Mesodermal cell (in vitro differentiated cells): ENCODE measurements around the gene MRPL23.

Experiments
- H3K27ac ChIP-seq: 2 replicates; pipeline ENCODE4 v1.7.0; 2013; ENCODE audit warnings: mild to moderate bottlenecking, low read depth, low read length, moderate library complexity; ENCODE audit not compliant: severe bottlenecking
- H3K36me3 ChIP-seq: 2 replicates; pipeline ENCODE4 v1.7.1; 2013; ENCODE audit warnings: mild to moderate bottlenecking, low read length, moderate library complexity; ENCODE audit not compliant: control insufficient read depth, insufficient read depth
- H3K4me1 ChIP-seq: one replicate; pipeline ENCODE4 v1.7.1; 2013; ENCODE audit warnings: mild to moderate bottlenecking, low read length; ENCODE audit not compliant: insufficient read depth, control insufficient read depth, poor library complexity, severe bottlenecking
- H3K4me3 ChIP-seq: 2 replicates; pipeline ENCODE4 v1.7.0; 2013; ENCODE audit warnings: low read length, control low read depth, mild to moderate bottlenecking; ENCODE audit not compliant: insufficient read depth, poor library complexity, severe bottlenecking; ENCODE audit errors: extremely low read depth
- H3K9me3 ChIP-seq: 2 replicates; pipeline ENCODE4 v1.7.1; 2013; ENCODE audit warnings: mild to moderate bottlenecking, low read length, moderate library complexity; ENCODE audit not compliant: control insufficient read depth
- WGBS, 2 experiments: methylation state at CpG; one replicate each; pipeline ENCODE4 v1.1.5; 2013; ENCODE audit warnings: missing lambda C conversion rate in 2 of 2; ENCODE audit not compliant: insufficient coverage in 2 of 2; 5-methylcytosine and 5-hydroxymethylcytosine counted together

MRPL23 gene

DNA sequence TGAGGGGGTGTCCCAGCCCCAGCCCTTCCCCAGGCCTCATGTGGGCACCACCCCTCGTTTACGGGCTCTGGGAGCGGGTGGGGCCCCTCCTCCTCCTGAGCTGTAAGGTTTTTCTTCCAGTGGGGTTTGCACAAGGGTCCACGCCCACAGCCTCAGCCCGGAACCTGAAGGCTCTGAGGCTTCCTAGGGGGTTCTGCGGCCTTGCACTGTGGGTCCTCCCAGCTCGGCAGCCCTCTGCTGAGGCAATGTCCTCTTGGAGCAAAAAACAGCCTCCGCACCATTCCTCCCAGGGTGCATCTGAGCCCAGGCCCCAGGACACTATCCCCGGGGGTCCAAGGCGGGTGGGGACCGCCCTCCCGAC is 36.4 kb downstream of the MRPL23 start:
- Histone ChIP-seq H3K4me3 (no peak overlapping the region), H3K36me3 (no peaks in the 10 kb centered on the region), H3K4me1 (no peaks in the 10 kb centered on the region), H3K9me3 (no peaks in the 10 kb centered on the region), H3K27ac (no peak overlapping the region)
- 84 to 91% methylated on average over 3 to 4 of the region's 12 CpGs for WGBS, 2 experiments

DNA sequence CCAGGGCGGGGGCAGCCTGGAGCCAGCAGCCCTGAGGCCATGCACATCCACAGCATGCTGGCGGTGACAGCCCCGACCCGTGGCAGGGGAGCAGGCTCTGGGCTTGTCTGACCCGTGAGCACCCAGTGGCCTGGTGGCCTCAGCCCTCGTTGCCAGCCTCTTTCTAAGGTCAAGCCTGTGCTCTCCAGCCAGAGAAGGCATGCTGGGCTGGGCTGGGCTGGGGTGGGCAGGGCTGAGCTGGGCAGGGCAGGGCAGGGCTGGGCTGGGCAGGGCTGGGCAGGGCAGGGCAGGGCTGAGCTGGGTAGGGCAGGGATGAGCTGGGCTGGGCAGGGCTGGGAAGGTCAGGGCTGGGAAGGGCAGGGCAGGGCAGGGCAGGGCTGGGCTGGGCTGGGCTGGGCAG is 39.9 kb downstream of the MRPL23 start:
- Histone ChIP-seq H3K4me1 (no peaks in the 10 kb centered on the region), H3K36me3 (no peaks in the 10 kb centered on the region), H3K4me3 (no peak overlapping the region), H3K9me3 (no peaks in the 10 kb centered on the region), H3K27ac (no peak overlapping the region)
- no CpG with 5 or more reads among the region's 6 CpGs for WGBS, 2 experiments

DNA sequence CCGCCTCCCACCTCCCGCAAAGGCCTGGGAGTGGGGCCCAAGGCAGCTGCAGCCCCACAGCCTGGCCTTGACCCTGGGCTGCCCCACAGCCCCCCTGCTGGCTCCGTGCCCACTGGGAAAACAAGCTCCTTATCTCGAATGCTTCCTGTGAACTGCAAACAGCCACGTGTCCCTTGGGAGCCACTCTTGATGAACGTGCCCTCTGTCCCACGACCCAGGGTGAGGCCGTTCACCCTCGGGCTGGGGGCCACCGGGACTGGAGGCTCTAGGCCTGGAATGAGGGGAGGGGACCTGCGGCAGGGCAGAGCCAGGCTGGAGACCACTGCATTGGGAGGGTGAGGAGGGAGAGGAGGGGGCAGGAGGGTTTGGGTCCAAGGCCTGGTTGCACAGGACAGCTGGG is 41.0 kb downstream of the MRPL23 start:
- no CpG with 5 or more reads among the region's 11 CpGs for WGBS, 2 experiments
- Histone ChIP-seq H3K27ac (no peak overlapping the region), H3K36me3 (no peaks in the 10 kb centered on the region), H3K4me3 (no peak overlapping the region), H3K9me3 (no peaks in the 10 kb centered on the region), H3K4me1 (no peaks in the 10 kb centered on the region)

DNA sequence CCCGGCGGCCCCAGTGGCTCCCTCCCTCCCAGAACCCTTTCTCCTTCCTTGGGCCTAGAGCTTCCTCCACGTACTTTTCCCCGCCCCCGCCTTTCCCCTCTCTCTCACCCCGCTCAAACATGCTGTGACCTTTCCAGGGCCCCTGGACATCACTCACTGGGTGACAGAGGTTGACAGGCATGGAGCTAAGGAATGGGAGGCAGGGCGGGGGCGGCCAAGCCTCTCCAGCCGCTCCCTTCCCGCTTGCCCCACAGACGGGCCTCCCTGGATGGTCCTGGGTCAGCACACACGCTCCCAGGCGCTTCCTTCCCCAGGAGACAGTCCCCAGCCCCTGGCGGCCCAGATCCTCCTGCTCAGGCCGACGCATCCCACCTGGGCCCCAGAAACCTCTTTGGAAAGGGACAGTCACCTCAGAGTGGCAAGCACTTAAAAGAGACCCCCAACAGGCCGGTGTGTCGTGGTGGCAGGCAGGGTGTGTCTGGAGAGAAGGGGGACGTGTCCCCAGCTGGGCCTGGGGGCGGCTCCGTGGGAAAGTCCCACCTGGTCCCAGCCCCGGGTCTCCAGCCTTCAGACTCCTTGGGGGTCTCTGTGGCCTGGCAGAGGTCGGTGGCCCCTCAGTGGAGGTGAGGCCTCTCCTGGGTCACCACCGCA is 41.7 kb downstream of the MRPL23 start:
- H3K27ac ChIP-seq, result no peak overlapping the region
- no CpG with 5 or more reads among the region's 24 CpGs for WGBS, 2 experiments
- H3K4me1 ChIP-seq, result no peaks in the 10 kb centered on the region

DNA sequence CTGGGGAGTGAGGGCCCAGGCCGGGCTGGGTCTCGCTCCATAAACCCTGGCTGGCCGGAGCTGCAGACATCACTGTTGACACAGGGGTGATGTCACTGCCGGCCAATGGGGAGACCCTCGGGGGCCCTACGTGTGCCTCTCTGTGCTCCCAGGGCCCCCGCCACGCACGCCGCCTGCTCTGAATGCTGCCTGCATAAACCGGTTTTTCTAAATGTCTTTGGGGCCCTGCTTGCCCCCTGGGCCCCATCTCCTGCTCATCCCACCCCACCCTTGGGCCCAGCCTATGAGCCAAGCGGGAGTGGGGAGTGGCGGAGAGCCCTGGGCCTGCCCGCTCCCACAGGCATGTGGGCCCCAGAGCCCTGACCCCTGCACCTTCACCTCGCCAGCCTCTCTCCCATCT is 42.8 kb downstream of the MRPL23 start:
- H3K9me3 ChIP-seq, result no peaks in the 10 kb centered on the region
- H3K4me3 ChIP-seq, result no peak overlapping the region
- no CpG with 5 or more reads among the region's 15 CpGs for WGBS, 2 experiments
- no peak overlapping the region for H3K27ac ChIP-seq
- no peaks in the 10 kb centered on the region for H3K4me1 ChIP-seq
- no peaks in the 10 kb centered on the region for H3K36me3 ChIP-seq

More for the DNA sequence above, 41.7 kb downstream of the MRPL23 start:
- H3K9me3 ChIP-seq, result no peaks in the 10 kb centered on the region
- H3K4me3 ChIP-seq, result no peak overlapping the region
- no peaks in the 10 kb centered on the region for H3K36me3 ChIP-seq

DNA sequence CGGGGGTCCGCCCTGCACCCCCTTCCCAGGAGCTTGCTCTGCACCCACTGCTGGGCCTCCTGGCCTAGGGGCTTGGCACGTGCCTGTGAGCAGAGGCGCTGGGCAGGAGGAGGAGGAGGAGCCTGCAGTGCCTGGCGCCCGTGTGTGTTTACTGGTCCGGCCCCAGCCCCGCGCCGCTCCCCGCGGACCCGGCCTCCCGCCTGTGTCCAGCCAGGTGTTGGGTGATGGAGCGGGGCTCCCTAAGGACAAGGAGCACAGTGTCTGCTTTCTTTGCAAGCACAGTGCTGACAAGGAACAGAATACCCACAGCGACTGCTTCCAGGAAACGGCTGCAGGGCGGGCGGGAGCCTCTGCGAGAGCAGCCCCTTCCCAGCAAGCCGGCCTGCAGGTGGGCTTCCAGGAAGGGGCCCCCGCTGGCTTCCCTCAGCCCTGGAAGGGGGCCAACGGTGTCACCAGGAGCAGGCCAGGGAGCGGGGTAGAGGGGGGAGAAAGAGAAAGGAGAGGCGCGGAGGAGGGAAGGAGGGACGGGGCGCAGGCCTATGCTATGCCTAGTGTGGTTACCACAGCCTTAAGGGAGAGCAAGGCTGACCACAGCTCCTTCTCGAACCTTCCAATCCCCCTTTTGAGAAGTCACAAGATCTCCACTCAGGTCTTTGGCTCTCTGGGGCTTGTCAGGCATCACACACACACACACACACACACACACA is 43.9 kb downstream of the MRPL23 start:
- WGBS, 2 experiments, result no CpG with 5 or more reads among the region's 29 CpGs
- Histone ChIP-seq H3K9me3 (no peaks in the 10 kb centered on the region), H3K4me3 (no peak overlapping the region), H3K36me3 (no peaks in the 10 kb centered on the region), H3K27ac (no peak overlapping the region), H3K4me1 (no peaks in the 10 kb centered on the region)

DNA sequence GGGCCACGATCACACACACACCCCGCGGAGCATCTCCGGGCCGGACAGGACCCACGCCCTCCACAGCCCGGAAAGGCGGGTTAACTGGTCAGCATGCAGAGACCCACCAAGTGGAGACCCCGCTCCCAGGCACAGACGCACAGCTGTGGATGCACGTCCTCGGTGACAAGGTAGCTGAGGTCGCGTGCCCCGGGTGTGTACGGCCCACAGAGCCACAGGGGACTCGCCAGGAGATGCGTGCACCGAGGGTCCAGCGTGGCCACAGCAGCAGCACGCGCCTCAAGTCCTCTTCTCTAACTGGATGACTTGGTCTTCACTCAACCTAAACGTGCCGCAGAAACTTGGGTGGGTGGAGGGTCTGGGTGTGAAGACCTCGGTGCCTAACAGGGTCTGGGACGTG is 45.0 kb downstream of the MRPL23 start:
- whole genome bisulfite sequencing, 2 experiments, result no CpG with 5 or more reads among the region's 26 CpGs
- Histone ChIP-seq H3K27ac (no peak overlapping the region), H3K9me3 (no peaks in the 10 kb centered on the region), H3K36me3 (no peaks in the 10 kb centered on the region), H3K4me3 (no peak overlapping the region), H3K4me1 (no peaks in the 10 kb centered on the region)

DNA sequence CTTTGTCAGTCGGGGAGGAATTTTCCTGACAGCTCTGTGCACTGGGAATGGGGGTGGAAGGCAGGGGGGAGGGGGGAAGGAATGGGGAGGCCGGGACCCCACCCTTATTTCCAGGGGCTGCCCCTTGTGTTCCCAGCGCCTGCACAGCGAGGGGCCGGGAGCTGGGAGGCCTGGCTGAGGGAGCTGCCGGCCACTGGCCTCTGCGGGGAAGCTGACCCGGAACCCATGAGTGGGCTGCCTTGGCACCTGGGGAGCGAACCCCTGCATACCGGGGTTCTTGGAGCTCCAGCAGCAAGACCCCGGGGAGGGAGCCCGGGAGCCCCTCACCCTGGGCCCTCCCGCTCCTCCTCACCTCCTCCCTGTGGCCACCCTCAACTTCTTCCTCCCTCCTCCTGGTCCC is 47.0 kb downstream of the MRPL23 start:
- no CpG with 5 or more reads among the region's 13 CpGs for WGBS, 2 experiments
- Histone ChIP-seq H3K4me3 (no peak overlapping the region), H3K27ac (no peak overlapping the region), H3K9me3 (no peaks in the 10 kb centered on the region), H3K4me1 (no peaks in the 10 kb centered on the region), H3K36me3 (no peaks in the 10 kb centered on the region)

DNA sequence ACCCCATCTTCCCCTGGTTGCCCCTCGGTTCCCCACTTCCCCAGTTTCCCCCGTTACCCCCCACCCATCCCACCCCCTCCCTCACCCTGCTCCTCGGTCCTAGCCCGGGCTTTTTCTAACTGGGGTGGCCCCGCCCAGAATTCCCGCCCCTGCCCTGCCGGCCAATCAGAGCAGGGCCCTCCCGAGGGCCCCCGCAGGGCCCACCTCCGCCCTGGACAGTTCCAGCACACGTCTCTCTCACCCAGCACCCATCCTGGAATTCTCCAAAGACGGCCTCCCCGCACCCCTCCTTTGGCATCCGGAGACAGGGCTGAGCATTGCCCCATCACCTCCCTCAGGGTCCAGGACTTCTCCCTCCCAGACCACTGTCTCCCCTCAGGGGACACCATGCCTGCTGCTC is 50.6 kb downstream of the MRPL23 start, which contains the start of gene H19:
TSS of gene H19 (minus strand) at position 88 of the 400 bp plus-strand sequence.
- Histone ChIP-seq H3K36me3 (no peaks in the 10 kb centered on the region), H3K9me3 (no peaks in the 10 kb centered on the region), H3K27ac (no peak within 1 kb of the TSS), H3K4me3 (no peak within 1 kb of the TSS), H3K4me1 (no peaks in the 10 kb centered on the region)
- WGBS, 2 experiments, result no CpG with 5 or more reads among the region's 14 CpGs

DNA sequence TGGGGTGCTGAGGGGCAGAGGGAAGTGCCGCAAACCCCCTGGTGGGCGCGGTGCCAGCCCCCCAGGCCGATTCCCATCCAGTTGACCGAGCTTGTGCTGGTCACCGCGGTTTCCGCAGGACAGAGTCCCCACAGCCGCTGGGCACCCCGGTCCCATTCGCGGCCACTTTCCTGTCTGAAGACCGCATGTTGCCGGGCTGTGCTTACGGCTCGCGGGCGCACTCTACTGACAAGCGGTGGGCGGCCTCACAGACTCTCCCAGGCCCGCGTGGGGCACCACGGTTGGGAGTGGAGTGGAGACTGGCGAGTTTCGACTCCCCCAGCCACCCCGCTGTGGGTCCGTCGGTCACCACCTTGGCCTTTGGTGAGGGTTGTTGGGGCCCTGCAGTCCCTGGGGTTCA is 51.2 kb downstream of the MRPL23 start:
- Histone ChIP-seq H3K36me3 (no peaks in the 10 kb centered on the region), H3K27ac (no peak overlapping the region), H3K4me3 (no peak overlapping the region), H3K9me3 (no peaks in the 10 kb centered on the region), H3K4me1 (no peaks in the 10 kb centered on the region)
- WGBS, 2 experiments, result no CpG with 5 or more reads among the region's 28 CpGs

DNA sequence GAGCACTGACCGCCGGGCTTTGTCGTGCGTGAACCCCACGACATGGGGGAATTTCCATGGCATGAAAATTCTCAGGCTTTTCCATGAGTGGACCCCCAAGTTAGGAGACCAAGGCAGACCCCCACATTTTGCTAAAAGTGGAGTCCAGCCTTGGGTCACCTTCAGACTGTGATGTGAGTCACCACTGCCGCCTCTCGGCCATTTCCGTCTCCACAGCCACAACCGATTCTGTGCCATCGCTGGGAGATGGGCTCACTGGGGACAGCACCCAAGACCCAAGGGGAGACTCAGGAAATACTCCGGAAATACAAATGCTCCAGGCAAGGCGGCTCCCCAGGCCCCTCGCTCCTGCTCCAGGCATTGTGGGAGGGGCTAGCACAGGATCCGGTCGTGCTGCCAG is 51.7 kb downstream of the MRPL23 start:
- Histone ChIP-seq H3K27ac (no peak overlapping the region), H3K9me3 (no peaks in the 10 kb centered on the region), H3K36me3 (no peaks in the 10 kb centered on the region), H3K4me3 (no peak overlapping the region), H3K4me1 (no peaks in the 10 kb centered on the region)
- WGBS, 2 experiments, result no CpG with 5 or more reads among the region's 15 CpGs
